ENCODE data around the gene C2orf69.

GRCh38 chr2:199936554-199936953 is 25.5 kb downstream of the C2orf69 start:
- no peak for TF ChIP-seq CTCF (conservative IDR thresholded peaks at IDR 0.05; ENCODE audit: low read depth, low read length)
- TF ChIP-seq EZH2phosphoT487 (IDR thresholded peaks at IDR 0.05; ENCODE audit: borderline replicate concordance, low read length): no peak
